GM18502 (cell line): ENCODE measurements around the gene GRK7.
"Not testable (repeated sequence)": the region's sequence is repeated elsewhere in the genome, so short reads cannot be mapped to it uniquely, and the experiment has no call there.

Experiments
- ATAC-seq: cut with Tn5 transposase; IDR thresholded peaks from one replicate; pipeline ENCODE4 v1.9.1; 2021; ENCODE audit warnings: mild to moderate bottlenecking; ENCODE audit not compliant: unreplicated experiment, poor library complexity

The GRK7 gene

DNA sequence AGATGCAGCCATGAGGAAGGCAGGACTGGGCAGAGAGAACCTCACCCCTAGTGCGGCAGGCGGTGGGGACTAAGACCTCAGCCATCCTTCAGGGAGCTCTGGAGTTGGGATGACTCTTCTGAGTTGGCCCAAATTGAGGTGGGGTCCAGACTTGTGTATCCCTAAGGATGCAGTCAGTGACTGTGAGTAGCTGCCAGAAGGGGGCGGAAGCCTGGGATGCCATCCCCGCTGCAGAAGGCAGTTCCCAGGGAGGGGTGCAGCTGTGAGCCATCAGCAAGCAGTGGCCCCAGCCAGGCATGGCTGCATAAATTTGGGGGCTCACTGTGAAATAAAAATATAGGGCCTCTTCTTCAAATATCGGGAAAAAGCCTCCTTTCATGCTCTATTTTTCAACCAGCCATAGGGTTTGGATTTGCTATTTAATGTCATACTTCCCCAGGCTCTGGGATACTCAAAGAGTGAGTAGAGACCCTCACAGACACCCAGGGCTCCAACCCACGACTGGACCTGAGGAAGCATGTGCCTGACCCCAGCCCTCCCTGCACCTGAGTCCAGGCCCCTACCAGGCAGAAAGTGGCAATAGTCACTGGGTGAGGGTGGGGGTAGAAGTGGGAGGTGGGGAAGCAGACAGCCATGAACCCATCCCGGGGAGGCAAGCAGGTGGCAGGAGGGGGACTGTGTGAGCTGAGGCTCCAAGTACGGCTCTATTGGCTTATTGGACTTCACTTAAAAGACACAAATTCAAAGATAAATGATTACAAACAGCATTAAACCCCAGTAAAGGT is 30.5 kb downstream of the GRK7 start:
- ATAC-seq: no peak

DNA sequence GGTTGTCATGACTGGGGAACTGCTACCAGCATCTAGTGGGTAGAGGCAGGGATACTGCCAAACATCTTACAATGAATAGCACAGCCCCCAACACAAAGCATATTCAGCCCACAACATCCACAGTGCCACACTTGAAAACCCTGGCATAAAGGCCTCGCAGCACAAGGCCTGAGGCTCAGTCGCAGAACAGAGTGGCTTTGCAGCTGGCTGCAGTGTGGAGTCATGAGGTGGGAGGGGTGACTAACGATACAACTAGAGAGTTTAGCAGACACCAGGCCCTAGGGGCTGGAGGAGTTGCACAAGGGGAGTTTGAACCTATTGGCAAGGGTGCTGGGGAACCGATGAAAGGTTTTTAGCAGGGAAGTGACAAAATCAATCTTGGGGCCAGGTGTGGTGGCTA is 32.1 kb downstream of the GRK7 start:
- no peak for ATAC-seq

- ATAC-seq: no peak
These were observed 32.5 kb downstream of the GRK7 start for GRCh38 chr3:141795741-141796080.

- ATAC-seq: peak; percentile 98
These were observed 33.1 kb downstream of the GRK7 start for GRCh38 chr3:141796081-141796888.

- peak; percentile 35 for ATAC-seq
These were observed 33.9 kb downstream of the GRK7 start for GRCh38 chr3:141796889-141797781.

- no peak for ATAC-seq
These were observed 34.7 kb downstream of the GRK7 start for GRCh38 chr3:141797819-141798447.

DNA sequence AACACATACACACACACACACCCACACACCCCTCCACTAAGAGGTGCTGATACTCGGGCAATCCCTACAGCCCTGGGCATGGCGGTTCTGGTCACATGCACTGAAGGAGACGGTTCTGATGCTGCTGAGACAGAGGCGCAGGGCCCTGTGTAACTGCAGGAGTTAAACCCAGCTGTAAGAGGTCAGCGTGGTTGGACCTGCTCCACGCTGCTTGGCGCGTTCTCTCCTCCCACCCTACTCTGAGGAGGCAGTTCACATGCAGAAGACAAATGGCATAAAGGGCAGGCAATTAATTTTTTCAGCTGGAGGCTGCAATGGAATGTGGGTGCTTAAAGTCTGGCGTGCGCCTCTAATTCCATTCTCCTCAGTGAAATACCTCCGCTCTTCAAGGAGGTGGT is 35.2 kb downstream of the GRK7 start:
- no peak for ATAC-seq

- no peak for ATAC-seq
These were observed 39.3 kb downstream of the GRK7 start for GRCh38 chr3:141802316-141803077.

DNA sequence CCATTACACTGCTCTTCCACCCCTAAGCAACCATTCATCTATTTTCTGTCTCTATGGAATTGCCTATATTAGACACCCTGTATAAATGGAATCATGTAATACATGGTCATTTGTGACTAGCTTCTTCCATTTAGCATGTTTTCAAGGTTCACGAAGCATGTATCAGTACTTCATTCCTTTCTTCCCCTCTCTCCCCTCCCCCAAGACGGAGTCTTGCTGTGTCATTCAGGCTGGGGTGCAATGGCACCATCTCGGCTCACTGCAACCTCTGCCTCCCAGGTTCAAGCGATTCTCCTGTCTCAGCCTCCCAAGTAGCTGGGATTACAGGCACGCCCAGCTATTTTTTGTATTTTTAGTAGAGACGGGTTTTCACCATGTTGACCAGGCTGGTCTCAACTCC is 40.3 kb downstream of the GRK7 start:
- ATAC-seq: not testable (repeated sequence)

DNA sequence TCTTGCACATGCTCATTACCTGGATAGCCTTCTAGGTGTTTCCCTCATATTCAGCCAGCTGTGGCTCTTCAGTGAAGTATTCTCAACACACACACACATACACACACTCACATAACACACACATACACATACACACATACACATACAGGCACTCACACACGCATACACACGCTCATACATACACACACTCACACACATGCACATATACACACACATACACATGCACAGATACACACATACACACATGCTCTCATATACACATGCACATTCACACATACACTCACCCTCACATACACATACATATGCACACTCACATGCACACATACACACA is 41.2 kb downstream of the GRK7 start:
- no peak for ATAC-seq

DNA sequence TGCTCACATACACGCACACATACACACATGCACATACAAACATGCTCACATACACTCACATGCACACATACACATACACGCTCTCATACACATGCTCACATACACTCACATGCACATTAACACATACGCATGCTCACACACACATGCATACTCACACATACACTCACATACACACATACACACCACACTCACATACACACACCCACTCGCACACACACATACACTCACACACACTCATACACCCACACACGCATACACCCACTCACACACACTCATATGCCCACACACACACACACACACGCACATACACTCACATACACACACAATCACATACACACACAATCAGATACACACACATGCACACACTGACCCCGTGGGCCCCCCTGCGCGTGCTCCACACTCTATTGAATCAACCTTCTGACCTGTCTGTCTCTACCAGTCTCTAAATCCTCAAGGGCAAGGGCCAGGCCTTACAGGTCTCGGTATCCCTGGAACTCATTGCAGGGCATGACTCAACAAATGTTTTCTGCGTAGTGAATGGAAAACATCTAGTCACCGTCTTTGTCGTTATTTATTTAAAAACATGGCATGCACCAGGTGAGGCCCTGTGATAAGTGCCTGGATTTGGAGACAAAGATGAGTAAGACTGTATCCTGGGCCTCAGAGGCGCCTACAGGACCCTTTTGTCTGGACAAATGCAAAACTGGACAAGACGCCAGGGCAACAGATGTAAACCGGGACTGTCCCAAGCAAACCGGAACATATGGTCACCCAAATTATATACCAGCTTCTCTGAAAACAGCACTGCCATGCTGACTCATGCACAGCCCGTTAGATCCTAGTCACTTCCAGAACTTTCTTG is 41.8 kb downstream of the GRK7 start:
- ATAC-seq: no peak

DNA sequence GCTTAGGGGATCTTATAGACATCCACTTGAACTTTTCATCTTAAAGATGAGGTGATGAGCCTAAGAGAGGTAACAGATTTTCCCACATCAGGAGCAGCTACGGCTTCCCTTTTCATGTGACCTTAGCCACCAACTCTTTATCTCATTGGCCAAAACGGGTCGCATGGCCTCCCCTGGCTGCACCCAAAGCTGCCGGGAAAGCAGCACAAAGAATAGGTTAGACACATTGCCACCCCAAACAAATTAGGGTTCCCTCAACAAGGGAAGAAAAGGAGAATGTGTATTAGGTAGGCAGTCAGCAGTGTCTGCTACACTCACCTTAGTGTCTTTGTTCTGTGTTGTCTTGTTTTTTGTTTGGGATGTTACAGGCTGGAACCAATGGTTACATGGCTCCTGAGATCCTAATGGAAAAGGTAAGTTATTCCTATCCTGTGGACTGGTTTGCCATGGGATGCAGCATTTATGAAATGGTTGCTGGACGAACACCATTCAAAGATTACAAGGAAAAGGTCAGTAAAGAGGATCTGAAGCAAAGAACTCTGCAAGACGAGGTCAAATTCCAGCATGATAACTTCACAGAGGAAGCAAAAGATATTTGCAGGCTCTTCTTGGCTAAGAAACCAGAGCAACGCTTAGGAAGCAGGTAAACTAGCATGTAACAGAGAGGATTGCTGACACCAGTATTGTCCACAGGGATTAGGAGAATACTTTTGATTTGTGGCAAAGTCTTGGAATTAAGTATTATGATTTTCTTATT is 44.2 kb downstream of the GRK7 start:
- ATAC-seq: no peak

DNA sequence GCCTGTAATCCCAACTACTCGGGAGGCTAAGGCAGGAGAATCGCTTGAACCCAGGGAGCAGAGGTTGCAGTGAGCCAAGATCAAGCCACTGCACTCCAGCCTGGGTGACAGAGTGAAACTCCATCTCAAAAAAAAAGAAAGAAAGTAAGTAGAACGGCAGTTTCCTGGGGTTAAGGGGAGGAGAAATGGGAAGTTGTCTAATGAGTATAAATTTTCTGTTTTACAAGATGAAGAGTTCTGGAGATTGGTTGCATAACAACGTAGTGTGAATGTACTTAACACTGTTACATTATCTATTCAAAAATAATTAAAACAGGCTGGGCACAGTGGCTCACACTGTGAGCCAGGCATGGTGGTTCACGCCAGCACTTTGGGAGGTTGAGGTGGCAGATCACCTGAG is 45.4 kb downstream of the GRK7 start:
- ATAC-seq: no peak

DNA sequence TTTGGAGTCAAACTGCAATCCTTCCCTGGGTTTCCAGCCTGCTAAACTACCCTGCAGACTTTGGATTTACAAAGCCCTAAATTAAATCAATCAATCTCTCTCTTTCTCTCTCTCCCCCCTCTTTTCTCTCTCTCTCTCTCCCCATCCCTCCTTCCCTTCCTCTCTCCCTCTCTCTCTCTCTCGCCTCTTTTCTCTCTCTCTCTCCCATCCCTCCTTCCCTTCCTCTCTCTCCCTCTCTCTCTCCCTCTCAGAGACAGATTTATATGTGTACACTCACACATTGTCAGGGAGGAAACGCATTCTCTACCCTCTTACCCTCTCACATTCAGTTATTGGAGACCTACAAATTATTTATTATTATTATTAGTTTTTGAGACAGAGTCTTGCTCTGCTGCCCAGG is 47.0 kb downstream of the GRK7 start:
- no peak for ATAC-seq

DNA sequence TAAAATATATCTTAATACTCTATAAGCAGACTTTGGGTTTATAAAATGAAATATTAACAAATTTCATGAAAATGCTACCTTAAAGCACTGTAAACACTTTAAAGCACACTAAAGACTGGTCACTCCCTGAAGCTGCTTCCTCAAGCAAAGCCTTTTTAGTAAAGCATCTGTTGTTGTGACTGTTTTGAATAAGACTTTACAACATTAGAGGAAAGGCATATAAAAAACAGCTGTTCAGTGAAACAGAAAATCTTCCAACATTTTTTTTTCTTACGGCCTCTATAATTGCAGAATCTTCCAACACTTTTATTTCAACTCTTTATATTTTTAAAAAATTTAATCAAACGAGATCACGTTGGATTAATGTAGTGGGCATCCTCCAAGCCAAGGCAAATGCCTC is 48.1 kb downstream of the GRK7 start:
- no peak for ATAC-seq

GRCh38 chr3:141812084-141812483 is 48.9 kb downstream of the GRK7 start:
- no peak for ATAC-seq

DNA sequence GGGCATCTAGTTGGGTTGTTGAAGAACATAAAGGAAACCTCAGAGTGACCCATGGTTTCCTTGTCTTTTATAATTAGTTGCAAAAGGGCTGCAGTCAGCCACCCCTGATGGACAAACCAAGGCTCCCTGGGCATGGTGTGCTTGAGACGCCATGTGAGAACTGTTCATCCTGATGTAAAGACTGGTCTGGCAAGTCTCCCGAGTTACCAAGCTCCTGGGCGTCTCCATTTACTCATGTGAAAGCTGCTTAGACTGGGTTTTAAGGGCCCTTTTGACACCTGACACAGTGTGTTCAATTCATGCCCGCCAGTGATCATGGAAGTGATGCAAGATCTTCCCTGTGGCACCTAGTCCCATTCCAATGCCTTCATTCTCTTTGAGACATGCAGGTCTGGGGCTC is 49.4 kb downstream of the GRK7 start:
- ATAC-seq: no peak
